OCI-LY1 (cell line): ENCODE results near the gene ZNF385C.

Experiments
- CTCF ChIP-seq: fragments of 200-600 bp; sonication (generic), shearing (Covaris generic); IDR thresholded peaks from 2 replicates; pipeline ENCODE4 v1.5.1; 2017; ENCODE audit warnings: mild to moderate bottlenecking, antibody characterized with exemption, low read length, moderate library complexity, mixed read lengths
- EZH2 ChIP-seq: fragments of 200-600 bp; sonication (generic), shearing (Covaris generic); IDR thresholded peaks from 2 replicates; pipeline ENCODE4 v1.8.0; 2017; ENCODE audit warnings: borderline replicate concordance, mixed run types, mild to moderate bottlenecking, antibody characterized with exemption, low read length, moderate library complexity, mixed read lengths

- no peak for TF ChIP-seq CTCF
- no peak for TF ChIP-seq EZH2
Measured at GRCh38 chr17:42042598-42043319, 55.5 kb downstream of the ZNF385C start.
